Esophagus muscularis mucosa (tissue), 4 donors: ENCODE results near the gene CMTM8.

Source experiments
- EP300 ChIP-seq: sonication (generic); formaldehyde crosslinking; IDR thresholded peaks from one replicate; pipeline ENCODE4 v1.6.1; 2017; ENCODE audit warnings: antibody characterized with exemption
- POLR2A ChIP-seq: fragments of 450-650 bp; IDR thresholded peaks from one replicate; pipeline ENCODE4 v1.6.1; 2017; ENCODE audit warnings: antibody characterized with exemption, moderate library complexity, mild to moderate bottlenecking, low read depth
- POLR2AphosphoS5 ChIP-seq, 2 donors: sonication (generic); formaldehyde crosslinking; IDR thresholded peaks; one replicate each; pipeline ENCODE4 v1.6.1; 2017; ENCODE audit warnings: antibody characterized with exemption in 2 of 2
- TF ChIP-seq, protein P1 (sequence below), 3 experiments: fragments of 200-600 bp in 2 of 3; fragments of 450-650 bp in 1 of 3; sonication (generic) in 2 of 3; IDR thresholded peaks; one replicate each; pipeline ENCODE4 v1.5.1; 2017 to 2019; ENCODE audit warnings: antibody characterized with exemption in 3 of 3, mild to moderate bottlenecking in 2 of 3, moderate library complexity in 1 of 3

DNA sequence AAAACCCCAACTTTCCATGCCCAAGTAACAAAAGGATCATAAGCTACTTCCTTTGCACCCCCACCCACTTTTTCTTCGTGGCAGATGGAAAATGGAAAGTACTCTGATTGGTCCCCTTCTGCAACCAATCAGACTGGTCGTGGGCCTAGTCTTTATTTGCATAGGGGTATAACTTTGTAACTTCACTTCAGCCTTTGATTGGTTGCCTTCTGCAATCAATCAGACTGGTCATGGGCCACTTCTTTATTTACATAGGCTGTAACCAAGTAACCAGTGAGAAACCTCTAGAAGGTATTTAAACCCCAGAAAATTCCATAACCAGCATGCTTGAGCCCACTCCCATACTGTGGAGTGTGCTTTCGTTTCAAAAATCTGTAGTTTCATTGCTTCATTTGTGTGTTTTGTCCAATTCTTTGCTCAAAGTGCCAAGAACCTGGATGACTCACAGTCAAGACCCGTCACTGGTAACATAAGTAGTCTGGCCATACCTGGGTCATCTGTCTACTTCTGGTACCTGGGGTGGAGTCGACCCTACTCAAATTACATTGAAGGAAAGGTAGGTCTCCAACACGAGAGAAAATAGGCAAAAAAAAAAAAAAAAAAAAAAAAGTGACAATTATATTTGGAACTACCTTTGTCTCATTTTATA is 41.9 kb downstream of the CMTM8 start:
- TF ChIP-seq POLR2A (no peak), POLR2AphosphoS5 (IDR thresholded peaks at IDR 0.05) (no peak), EP300 (no peak)
- TF ChIP-seq, protein P1, sequence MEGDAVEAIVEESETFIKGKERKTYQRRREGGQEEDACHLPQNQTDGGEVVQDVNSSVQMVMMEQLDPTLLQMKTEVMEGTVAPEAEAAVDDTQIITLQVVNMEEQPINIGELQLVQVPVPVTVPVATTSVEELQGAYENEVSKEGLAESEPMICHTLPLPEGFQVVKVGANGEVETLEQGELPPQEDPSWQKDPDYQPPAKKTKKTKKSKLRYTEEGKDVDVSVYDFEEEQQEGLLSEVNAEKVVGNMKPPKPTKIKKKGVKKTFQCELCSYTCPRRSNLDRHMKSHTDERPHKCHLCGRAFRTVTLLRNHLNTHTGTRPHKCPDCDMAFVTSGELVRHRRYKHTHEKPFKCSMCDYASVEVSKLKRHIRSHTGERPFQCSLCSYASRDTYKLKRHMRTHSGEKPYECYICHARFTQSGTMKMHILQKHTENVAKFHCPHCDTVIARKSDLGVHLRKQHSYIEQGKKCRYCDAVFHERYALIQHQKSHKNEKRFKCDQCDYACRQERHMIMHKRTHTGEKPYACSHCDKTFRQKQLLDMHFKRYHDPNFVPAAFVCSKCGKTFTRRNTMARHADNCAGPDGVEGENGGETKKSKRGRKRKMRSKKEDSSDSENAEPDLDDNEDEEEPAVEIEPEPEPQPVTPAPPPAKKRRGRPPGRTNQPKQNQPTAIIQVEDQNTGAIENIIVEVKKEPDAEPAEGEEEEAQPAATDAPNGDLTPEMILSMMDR (IDR thresholded peaks at IDR 0.05): no peak
